Adipocyte (in vitro differentiated cells): ENCODE measurements around the gene NPAS3.

Source experiments
- DNase-seq: peaks from one replicate; pipeline ENCODE4 v3.0.0-alpha.2; 2015; ENCODE audit warnings: low read depth
- H3K27me3 ChIP-seq: replicated peaks from 2 replicates; pipeline ENCODE4 v1.7.0; 2013; ENCODE audit warnings: mild to moderate bottlenecking, low read length, moderate library complexity; ENCODE audit not compliant: control insufficient read depth, insufficient read depth
- H3K36me3 ChIP-seq: 2 replicates; pipeline ENCODE4 v1.7.0; 2013; ENCODE audit warnings: low read length, mild to moderate bottlenecking, moderate library complexity; ENCODE audit not compliant: control insufficient read depth, insufficient read depth, severe bottlenecking
- H3K4me1 ChIP-seq: 2 replicates; pipeline ENCODE4 v1.7.0; 2013; ENCODE audit warnings: mild to moderate bottlenecking, low read length, moderate library complexity; ENCODE audit not compliant: control insufficient read depth, insufficient read depth
- H3K4me3 ChIP-seq: 2 replicates; pipeline ENCODE4 v1.7.0; 2013; ENCODE audit warnings: mild to moderate bottlenecking, low read length, moderate library complexity
- H3K9ac ChIP-seq: 2 replicates; pipeline ENCODE4 v1.7.0; 2013; ENCODE audit warnings: mild to moderate bottlenecking, low read length, moderate library complexity
- H3K9me3 ChIP-seq: 2 replicates; pipeline ENCODE4 v1.7.0; 2013; ENCODE audit warnings: mild to moderate bottlenecking, low read length, moderate library complexity; ENCODE audit not compliant: control insufficient read depth

Gene NPAS3

GRCh38 chr14:32985866-32986265 lies 47.2 kb downstream of the NPAS3 start:
- no peak for DNase-seq
- no peak overlapping the region for H3K4me3 ChIP-seq
- no peaks in the 10 kb centered on the region for H3K9me3 ChIP-seq
- H3K9ac ChIP-seq = no peak overlapping the region
- no peaks in the 10 kb centered on the region for H3K4me1 ChIP-seq
- no peaks in the 10 kb centered on the region for H3K36me3 ChIP-seq
- no peaks in the 10 kb centered on the region for H3K27me3 ChIP-seq

- peak; percentile 42 for DNase-seq
- Histone ChIP-seq H3K36me3 (no peaks in the 10 kb centered on the region), H3K4me1 (no peaks in the 10 kb centered on the region), H3K9me3 (no peaks in the 10 kb centered on the region), H3K27me3 (no peaks in the 10 kb centered on the region), H3K4me3 (no peak overlapping the region), H3K9ac (no peak overlapping the region)
Observed at GRCh38 chr14:32986791-32987540, 48.3 kb downstream of the NPAS3 start.

GRCh38 chr14:32991691-32992090 lies 53.0 kb downstream of the NPAS3 start:
- DNase-seq = no peak
- no peak overlapping the region for H3K9ac ChIP-seq

GRCh38 chr14:32993921-32994320 lies 55.2 kb downstream of the NPAS3 start:
- H3K9me3 ChIP-seq = no peaks in the 10 kb centered on the region

More at GRCh38 chr14:32991691-32992090, 53.0 kb downstream of the NPAS3 start:
- H3K27me3 ChIP-seq = no peaks in the 10 kb centered on the region
- H3K4me1 ChIP-seq = no peaks in the 10 kb centered on the region
- no peaks in the 10 kb centered on the region for H3K36me3 ChIP-seq
- H3K4me3 ChIP-seq = no peak overlapping the region
- H3K9me3 ChIP-seq = no peaks in the 10 kb centered on the region

GRCh38 chr14:32996343-32996742 lies 57.7 kb downstream of the NPAS3 start:
- H3K9ac ChIP-seq = no peak overlapping the region
- H3K4me3 ChIP-seq = no peak overlapping the region
- H3K36me3 ChIP-seq = no peaks in the 10 kb centered on the region
- no peaks in the 10 kb centered on the region for H3K4me1 ChIP-seq
- H3K27me3 ChIP-seq = no peaks in the 10 kb centered on the region
- no peak for DNase-seq
- H3K9me3 ChIP-seq = no peaks in the 10 kb centered on the region

More at GRCh38 chr14:32993921-32994320, 55.2 kb downstream of the NPAS3 start:
- Histone ChIP-seq H3K4me3 (no peak overlapping the region), H3K27me3 (no peaks in the 10 kb centered on the region), H3K36me3 (no peaks in the 10 kb centered on the region), H3K9ac (no peak overlapping the region), H3K4me1 (no peaks in the 10 kb centered on the region)
- no peak for DNase-seq

GRCh38 chr14:32998433-32998832 lies 59.8 kb downstream of the NPAS3 start:
- Histone ChIP-seq H3K9me3 (no peaks in the 10 kb centered on the region), H3K27me3 (no peaks in the 10 kb centered on the region), H3K4me3 (no peak overlapping the region), H3K4me1 (no peaks in the 10 kb centered on the region), H3K36me3 (no peaks in the 10 kb centered on the region), H3K9ac (no peak overlapping the region)
- DNase-seq = peak; percentile 51

GRCh38 chr14:33009673-33010072 lies 71.0 kb downstream of the NPAS3 start:
- H3K27me3 ChIP-seq = no peaks in the 10 kb centered on the region
- no peaks in the 10 kb centered on the region for H3K36me3 ChIP-seq
- no peak overlapping the region for H3K9ac ChIP-seq
- H3K4me1 ChIP-seq = no peaks in the 10 kb centered on the region
- no peak overlapping the region for H3K4me3 ChIP-seq
- H3K9me3 ChIP-seq = no peaks in the 10 kb centered on the region
- no peak for DNase-seq

- Histone ChIP-seq H3K9ac (no peak overlapping the region), H3K36me3 (no peaks in the 10 kb centered on the region), H3K4me1 (no peaks in the 10 kb centered on the region), H3K4me3 (no peak overlapping the region), H3K27me3 (no peaks in the 10 kb centered on the region), H3K9me3 (no peaks in the 10 kb centered on the region)
- no peak for DNase-seq
Observed at GRCh38 chr14:33010495-33010894, 71.8 kb downstream of the NPAS3 start.

GRCh38 chr14:33014710-33015109 lies 76.0 kb downstream of the NPAS3 start:
- no peaks in the 10 kb centered on the region for H3K27me3 ChIP-seq
- H3K36me3 ChIP-seq = no peaks in the 10 kb centered on the region
- peaks cover 11% of the 10 kb centered on the region for H3K4me1 ChIP-seq
- no peak overlapping the region for H3K9ac ChIP-seq
- no peaks in the 10 kb centered on the region for H3K9me3 ChIP-seq
- H3K4me3 ChIP-seq = no peak overlapping the region
- no peak for DNase-seq

- DNase-seq = no peak
- peaks cover 11% of the 10 kb centered on the region for H3K4me1 ChIP-seq
Observed at GRCh38 chr14:33016613-33017012, 77.9 kb downstream of the NPAS3 start.

GRCh38 chr14:33017016-33017415 lies 78.3 kb downstream of the NPAS3 start:
- DNase-seq = no peak
- Histone ChIP-seq H3K9ac (no peak overlapping the region), H3K9me3 (no peaks in the 10 kb centered on the region), H3K27me3 (no peaks in the 10 kb centered on the region), H3K4me3 (no peak overlapping the region), H3K36me3 (no peaks in the 10 kb centered on the region), H3K4me1 (peaks cover 11% of the 10 kb centered on the region)

More at GRCh38 chr14:33016613-33017012, 77.9 kb downstream of the NPAS3 start:
- Histone ChIP-seq H3K4me3 (no peak overlapping the region), H3K9me3 (no peaks in the 10 kb centered on the region), H3K36me3 (no peaks in the 10 kb centered on the region), H3K27me3 (no peaks in the 10 kb centered on the region), H3K9ac (no peak overlapping the region)

GRCh38 chr14:33019346-33019745 lies 80.7 kb downstream of the NPAS3 start:
- Histone ChIP-seq H3K4me3 (no peak overlapping the region), H3K9me3 (no peaks in the 10 kb centered on the region), H3K9ac (no peak overlapping the region), H3K27me3 (no peaks in the 10 kb centered on the region), H3K36me3 (no peaks in the 10 kb centered on the region), H3K4me1 (peaks cover 11% of the 10 kb centered on the region)
- DNase-seq = no peak
